ENCODE data around the gene NEU2. TPM values are rescaled to one million over a fixed set of nuclear protein-coding genes. Genes with fewer than 3 reads are reported as not detected.
A peak's percentile ranks its signal among the peaks of the same experiment; 100 is the strongest.

The NEU2 gene
- total and polyA plus RNA-seq, 2 of the 13 experiments (the other 11 are each of a cell fraction or from before 2014, with no cell fraction given), result not detected

GRCh38 chr2:233060501-233060979 is 28.1 kb downstream of the NEU2 start (continued):
- TF ChIP-seq ESRRA (CRISPR knock-in tag; IDR thresholded peaks at IDR 0.05; ENCODE audit: low read depth), result peak; percentile 18; the same call in 1 of the 2 replicates
- TF ChIP-seq ZNF720 (CRISPR knock-in tag; IDR thresholded peaks at IDR 0.05), result no peak
- TF ChIP-seq ZNF792 (CRISPR knock-in tag; IDR thresholded peaks at IDR 0.05), result no peak
- TF ChIP-seq, protein P1, sequence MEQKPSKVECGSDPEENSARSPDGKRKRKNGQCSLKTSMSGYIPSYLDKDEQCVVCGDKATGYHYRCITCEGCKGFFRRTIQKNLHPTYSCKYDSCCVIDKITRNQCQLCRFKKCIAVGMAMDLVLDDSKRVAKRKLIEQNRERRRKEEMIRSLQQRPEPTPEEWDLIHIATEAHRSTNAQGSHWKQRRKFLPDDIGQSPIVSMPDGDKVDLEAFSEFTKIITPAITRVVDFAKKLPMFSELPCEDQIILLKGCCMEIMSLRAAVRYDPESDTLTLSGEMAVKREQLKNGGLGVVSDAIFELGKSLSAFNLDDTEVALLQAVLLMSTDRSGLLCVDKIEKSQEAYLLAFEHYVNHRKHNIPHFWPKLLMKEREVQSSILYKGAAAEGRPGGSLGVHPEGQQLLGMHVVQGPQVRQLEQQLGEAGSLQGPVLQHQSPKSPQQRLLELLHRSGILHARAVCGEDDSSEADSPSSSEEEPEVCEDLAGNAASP (CRISPR knock-in tag; IDR thresholded peaks at IDR 0.05; ENCODE audit: borderline replicate concordance), result no peak
- no peak for TF ChIP-seq AGO2 (optimal IDR thresholded peaks at IDR 0.05; ENCODE audit: low read depth, low read length)
- no peak for TF ChIP-seq HNF1A (IDR thresholded peaks at IDR 0.05; ENCODE audit: low read depth)
- no peak for TF ChIP-seq HNF1A (CRISPR knock-in tag; IDR thresholded peaks at IDR 0.05; ENCODE audit: borderline replicate concordance)
- TF ChIP-seq, protein P2, sequence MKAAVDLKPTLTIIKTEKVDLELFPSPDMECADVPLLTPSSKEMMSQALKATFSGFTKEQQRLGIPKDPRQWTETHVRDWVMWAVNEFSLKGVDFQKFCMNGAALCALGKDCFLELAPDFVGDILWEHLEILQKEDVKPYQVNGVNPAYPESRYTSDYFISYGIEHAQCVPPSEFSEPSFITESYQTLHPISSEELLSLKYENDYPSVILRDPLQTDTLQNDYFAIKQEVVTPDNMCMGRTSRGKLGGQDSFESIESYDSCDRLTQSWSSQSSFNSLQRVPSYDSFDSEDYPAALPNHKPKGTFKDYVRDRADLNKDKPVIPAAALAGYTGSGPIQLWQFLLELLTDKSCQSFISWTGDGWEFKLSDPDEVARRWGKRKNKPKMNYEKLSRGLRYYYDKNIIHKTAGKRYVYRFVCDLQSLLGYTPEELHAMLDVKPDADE (CRISPR knock-in tag; IDR thresholded peaks at IDR 0.05), result no peak; the same call in 1 of the 2 replicates
- 0 out of 2 replicates have a peak, but pooled peaks have one; percentile 74 for TF ChIP-seq KDM4B (CRISPR knock-in tag; IDR thresholded peaks at IDR 0.05)
- TF ChIP-seq MED13 (CRISPR knock-in tag; IDR thresholded peaks at IDR 0.05), result no peak
- no peak for TF ChIP-seq ZEB1 (IDR thresholded peaks at IDR 0.05; ENCODE audit: insufficient replicate concordance, low read depth)
- TF ChIP-seq ZFP36L1 (CRISPR knock-in tag; IDR thresholded peaks at IDR 0.05), result no peak
- TF ChIP-seq RORA (CRISPR knock-in tag; IDR thresholded peaks at IDR 0.05), result no peak
- no peak for TF ChIP-seq KDM5B (CRISPR knock-in tag; IDR thresholded peaks at IDR 0.05; ENCODE audit: borderline replicate concordance)
- TF ChIP-seq XRCC5 (optimal IDR thresholded peaks at IDR 0.05; ENCODE audit: low read length), result no peak
- TF ChIP-seq ATF1 (CRISPR knock-in tag; IDR thresholded peaks at IDR 0.05), result no peak
- TF ChIP-seq RBFOX2 (IDR thresholded peaks at IDR 0.05; ENCODE audit: low read depth, low read length), result no peak
- TF ChIP-seq, protein P3, sequence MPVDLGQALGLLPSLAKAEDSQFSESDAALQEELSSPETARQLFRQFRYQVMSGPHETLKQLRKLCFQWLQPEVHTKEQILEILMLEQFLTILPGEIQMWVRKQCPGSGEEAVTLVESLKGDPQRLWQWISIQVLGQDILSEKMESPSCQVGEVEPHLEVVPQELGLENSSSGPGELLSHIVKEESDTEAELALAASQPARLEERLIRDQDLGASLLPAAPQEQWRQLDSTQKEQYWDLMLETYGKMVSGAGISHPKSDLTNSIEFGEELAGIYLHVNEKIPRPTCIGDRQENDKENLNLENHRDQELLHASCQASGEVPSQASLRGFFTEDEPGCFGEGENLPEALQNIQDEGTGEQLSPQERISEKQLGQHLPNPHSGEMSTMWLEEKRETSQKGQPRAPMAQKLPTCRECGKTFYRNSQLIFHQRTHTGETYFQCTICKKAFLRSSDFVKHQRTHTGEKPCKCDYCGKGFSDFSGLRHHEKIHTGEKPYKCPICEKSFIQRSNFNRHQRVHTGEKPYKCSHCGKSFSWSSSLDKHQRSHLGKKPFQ (CRISPR knock-in tag; IDR thresholded peaks at IDR 0.05; ENCODE audit: insufficient replicate concordance), result no peak
- TF ChIP-seq ZFP90 (CRISPR knock-in tag; IDR thresholded peaks at IDR 0.05; ENCODE audit: borderline replicate concordance), result no peak
- TF ChIP-seq THAP8 (CRISPR knock-in tag; IDR thresholded peaks at IDR 0.05; ENCODE audit: borderline replicate concordance), result no peak
- TF ChIP-seq NCOA1 (CRISPR knock-in tag; IDR thresholded peaks at IDR 0.05), result no peak; the same call in 1 of the 2 replicates
- TF ChIP-seq ZNF317 (CRISPR knock-in tag; IDR thresholded peaks at IDR 0.05), result no peak
- no peak for TF ChIP-seq ZSCAN31 (CRISPR knock-in tag; IDR thresholded peaks at IDR 0.05; ENCODE audit: low read depth)

Measured in HepG2 (cell line).